MM.1S (cell line): ENCODE data around the gene NRXN3.
"Not testable (repeated sequence)": the region's sequence is repeated elsewhere in the genome, so short reads cannot be mapped to it uniquely, and the experiment has no call there.

ENCODE experiments used
- DNase-seq: peaks from one replicate; pipeline ENCODE4 v3.0.0-alpha.2; 2015
- H2AFZ ChIP-seq: fragments of 300-600 bp; sonication (generic); 2 replicates; pipeline ENCODE4 v1.6.0; 2016; ENCODE audit warnings: antibody characterized with exemption, low read length
- H3F3A ChIP-seq: fragments of 300-600 bp; sonication (generic); 2 replicates; pipeline ENCODE4 v1.6.1; 2016; ENCODE audit warnings: mild to moderate bottlenecking, antibody characterized with exemption, low read length, moderate library complexity, mixed read lengths; ENCODE audit not compliant: insufficient read depth
- H3K27ac ChIP-seq: fragments of 300-600 bp; sonication (generic); 2 replicates; pipeline ENCODE4 v1.5.1; 2016; ENCODE audit warnings: mild to moderate bottlenecking, low read length
- H3K27me3 ChIP-seq: fragments of 300-600 bp; sonication (generic); replicated peaks from 2 replicates; pipeline ENCODE4 v1.6.0; 2016; ENCODE audit warnings: low read length; ENCODE audit not compliant: insufficient read depth
- H3K36me3 ChIP-seq: fragments of 300-600 bp; sonication (generic); replicated peaks from 2 replicates; pipeline ENCODE4 v1.6.1; 2016; ENCODE audit warnings: mild to moderate bottlenecking, low read length, mixed read lengths; ENCODE audit not compliant: insufficient read depth
- H3K4me1 ChIP-seq: fragments of 300-600 bp; sonication (generic); 2 replicates; pipeline ENCODE4 v1.6.1; 2016; ENCODE audit warnings: low read length, mixed read lengths
- H3K4me2 ChIP-seq: fragments of 300-600 bp; sonication (generic); 2 replicates; pipeline ENCODE4 v1.6.0; 2016; ENCODE audit warnings: low read depth, low read length
- H3K4me3 ChIP-seq: fragments of 300-600 bp; sonication (generic); 2 replicates; pipeline ENCODE4 v1.5.1; 2016; ENCODE audit warnings: low read length, mixed read lengths
- H3K79me2 ChIP-seq: fragments of 300-600 bp; sonication (generic); 2 replicates; pipeline ENCODE4 v1.6.1; 2016; ENCODE audit warnings: mixed run types, low read length, mixed read lengths
- H3K9ac ChIP-seq: fragments of 300-600 bp; sonication (generic); 2 replicates; pipeline ENCODE4 v1.6.1; 2016; ENCODE audit warnings: low read length, mixed read lengths
- H3K9me2 ChIP-seq: fragments of 300-600 bp; sonication (generic); replicated peaks from 2 replicates; pipeline ENCODE4 v1.6.1; 2016; ENCODE audit warnings: mild to moderate bottlenecking, low read length, mixed read lengths; ENCODE audit not compliant: insufficient read depth
- H3K9me3 ChIP-seq: fragments of 300-600 bp; sonication (generic); replicated peaks from 2 replicates; pipeline ENCODE4 v1.6.1; 2016; ENCODE audit warnings: mild to moderate bottlenecking, low read length, mixed read lengths; ENCODE audit not compliant: insufficient read depth
- H4K20me1 ChIP-seq: fragments of 300-600 bp; sonication (generic); 2 replicates; pipeline ENCODE4 v1.6.1; 2016; ENCODE audit warnings: mild to moderate bottlenecking, low read length, moderate library complexity, mixed read lengths; ENCODE audit not compliant: insufficient read depth
- CTCF ChIP-seq: fragments of 300-600 bp; sonication (generic); IDR thresholded peaks from 2 replicates; pipeline ENCODE4 v1.5.1; 2016; ENCODE audit warnings: antibody characterized with exemption, low read length, mixed read lengths
- EZH2 ChIP-seq: fragments of 300-600 bp; sonication (generic); optimal IDR thresholded peaks from 2 replicates; pipeline ENCODE3; 2017; ENCODE audit warnings: low read depth, mild to moderate bottlenecking, antibody characterized with exemption, low read length, mixed read lengths
- EZH2phosphoT487 ChIP-seq: fragments of 300-600 bp; sonication (generic); IDR thresholded peaks from 2 replicates; pipeline ENCODE4 v1.6.1; 2018; ENCODE audit warnings: antibody characterized with exemption, low read length

The NRXN3 gene

GRCh38 chr14:78567343-78567742 lies 397.2 kb downstream of the NRXN3 start:
- H2AFZ ChIP-seq, result no peak overlapping the region
- no peaks in the 10 kb centered on the region for H3K27me3 ChIP-seq
- H3K4me2 ChIP-seq, result no peak overlapping the region
- H3K4me3 ChIP-seq, result no peak overlapping the region
- no peaks in the 10 kb centered on the region for H3K9me2 ChIP-seq
- no peak overlapping the region for H3K27ac ChIP-seq
- no peak for TF ChIP-seq EZH2
- TF ChIP-seq EZH2phosphoT487, result no peak
- no peak for TF ChIP-seq CTCF
- H3K9ac ChIP-seq, result no peak overlapping the region
- H3K79me2 ChIP-seq, result no peaks in the 10 kb centered on the region
- H3K9me3 ChIP-seq, result no peaks in the 10 kb centered on the region
- DNase-seq, result no peak
- H3F3A ChIP-seq, result no peaks in the 10 kb centered on the region
- H3K36me3 ChIP-seq, result no peaks in the 10 kb centered on the region
- no peaks in the 10 kb centered on the region for H4K20me1 ChIP-seq
- H3K4me1 ChIP-seq, result no peaks in the 10 kb centered on the region

GRCh38 chr14:78573736-78574135 lies 403.6 kb downstream of the NRXN3 start:
- H3K4me2 ChIP-seq, H3K4me3 ChIP-seq, H3K9me3 ChIP-seq, H3K27me3 ChIP-seq, H3K79me2 ChIP-seq, H3K9ac ChIP-seq, H2AFZ ChIP-seq, H3K27ac ChIP-seq, DNase-seq, H4K20me1 ChIP-seq, H3K4me1 ChIP-seq, H3F3A ChIP-seq, H3K36me3 ChIP-seq, H3K9me2 ChIP-seq: not testable (repeated sequence)

- no peaks in the 10 kb centered on the region for H3K9me2 ChIP-seq
- H3K4me3 ChIP-seq, result no peak overlapping the region
- H3K27me3 ChIP-seq, result no peaks in the 10 kb centered on the region
- H3K36me3 ChIP-seq, result no peaks in the 10 kb centered on the region
- no peaks in the 10 kb centered on the region for H3F3A ChIP-seq
- H3K4me2 ChIP-seq, result no peak overlapping the region
- no peak for DNase-seq
- no peaks in the 10 kb centered on the region for H3K79me2 ChIP-seq
- no peaks in the 10 kb centered on the region for H4K20me1 ChIP-seq
- H3K27ac ChIP-seq, result no peak overlapping the region
- no peaks in the 10 kb centered on the region for H3K4me1 ChIP-seq
- H3K9ac ChIP-seq, result no peak overlapping the region
- H2AFZ ChIP-seq, result no peak overlapping the region
- no peaks in the 10 kb centered on the region for H3K9me3 ChIP-seq
- TF ChIP-seq CTCF (no peak), EZH2phosphoT487 (no peak), EZH2 (no peak)
Measured at GRCh38 chr14:78576437-78577166, 406.4 kb downstream of the NRXN3 start.

GRCh38 chr14:78581229-78581628 lies 411.1 kb downstream of the NRXN3 start:
- no peak for DNase-seq
- Histone ChIP-seq H3K9ac (no peak overlapping the region), H3F3A (no peaks in the 10 kb centered on the region), H4K20me1 (no peaks in the 10 kb centered on the region), H3K79me2 (no peaks in the 10 kb centered on the region), H3K9me3 (no peaks in the 10 kb centered on the region), H3K4me2 (no peak overlapping the region), H3K27ac (no peak overlapping the region), H3K36me3 (no peaks in the 10 kb centered on the region), H3K4me1 (no peaks in the 10 kb centered on the region), H2AFZ (no peak overlapping the region), H3K4me3 (no peak overlapping the region), H3K9me2 (no peaks in the 10 kb centered on the region), H3K27me3 (no peaks in the 10 kb centered on the region)
- no peak for TF ChIP-seq CTCF
- TF ChIP-seq EZH2, result no peak
- TF ChIP-seq EZH2phosphoT487, result no peak
